ACC112 (cell line): ENCODE data around the gene TAS1R1.

Experiments used
- H2AFZ ChIP-seq: fragments of 200-600 bp; sonication (generic); one replicate; pipeline ENCODE4 v1.6.0; 2017; ENCODE audit warnings: antibody characterized with exemption, low read length; ENCODE audit not compliant: unreplicated experiment
- H3K27ac ChIP-seq: fragments of 200-600 bp; sonication (generic); 2 replicates; pipeline ENCODE4 v1.5.1; 2014; ENCODE audit warnings: low read depth, mild to moderate bottlenecking, antibody characterized with exemption, low read length, moderate library complexity
- H3K27me3 ChIP-seq: fragments of 200-600 bp; sonication (generic); 2 replicates; pipeline ENCODE4 v1.6.1; 2014; ENCODE audit warnings: mild to moderate bottlenecking, antibody characterized with exemption, low read length, moderate library complexity, mixed read lengths; ENCODE audit not compliant: insufficient read depth
- H3K36me3 ChIP-seq: fragments of 200-600 bp; sonication (generic); 2 replicates; pipeline ENCODE4 v1.6.1; 2016; ENCODE audit warnings: mild to moderate bottlenecking, antibody characterized with exemption, low read length, moderate library complexity, mixed read lengths; ENCODE audit not compliant: insufficient read depth
- H3K4me1 ChIP-seq: fragments of 200-600 bp; sonication (generic); one replicate; pipeline ENCODE4 v1.6.1; 2016; ENCODE audit warnings: low read length, mixed read lengths; ENCODE audit not compliant: insufficient read depth, unreplicated experiment, control insufficient read depth
- H3K4me3 ChIP-seq: fragments of 200-600 bp; sonication (generic); 2 replicates; pipeline ENCODE4 v1.5.1; 2014; ENCODE audit warnings: mild to moderate bottlenecking, low read depth, low read length
- H3K79me2 ChIP-seq: fragments of 200-600 bp; sonication (generic); one replicate; pipeline ENCODE4 v1.6.0; 2016; ENCODE audit warnings: low read length; ENCODE audit not compliant: control insufficient read depth, unreplicated experiment, insufficient read depth

Gene TAS1R1

GRCh38 chr1:6510493-6510892, 44.6 kb upstream of the TAS1R1 start:
- H2AFZ ChIP-seq: no peak overlapping the region
- H3K79me2 ChIP-seq: no peaks in the 10 kb centered on the region
- no peak overlapping the region for H3K27ac ChIP-seq
- H3K4me1 ChIP-seq: peaks cover under 1% of the 10 kb centered on the region
- H3K27me3 ChIP-seq: no peaks in the 10 kb centered on the region
- no peak overlapping the region for H3K4me3 ChIP-seq
- no peaks in the 10 kb centered on the region for H3K36me3 ChIP-seq

GRCh38 chr1:6511056-6511455, 44.1 kb upstream of the TAS1R1 start:
- Histone ChIP-seq H3K27ac (no peak overlapping the region), H3K27me3 (no peaks in the 10 kb centered on the region), H3K4me3 (no peak overlapping the region), H3K4me1 (peaks cover 6% of the 10 kb centered on the region), H3K79me2 (no peaks in the 10 kb centered on the region), H2AFZ (no peak overlapping the region), H3K36me3 (no peaks in the 10 kb centered on the region)

GRCh38 chr1:6511561-6512244, 43.4 kb upstream of the TAS1R1 start:
- H3K36me3 ChIP-seq: no peaks in the 10 kb centered on the region
- no peaks in the 10 kb centered on the region for H3K27me3 ChIP-seq
- no peaks in the 10 kb centered on the region for H3K79me2 ChIP-seq
- H3K4me3 ChIP-seq: no peak overlapping the region
- no peak overlapping the region for H3K27ac ChIP-seq
- no peak overlapping the region for H2AFZ ChIP-seq
- H3K4me1 ChIP-seq: peaks cover 8% of the 10 kb centered on the region

- H3K4me1 ChIP-seq: peaks cover 8% of the 10 kb centered on the region
- H3K36me3 ChIP-seq: no peaks in the 10 kb centered on the region
- H3K79me2 ChIP-seq: no peaks in the 10 kb centered on the region
- H3K27ac ChIP-seq: no peak overlapping the region
- no peak overlapping the region for H3K4me3 ChIP-seq
- no peaks in the 10 kb centered on the region for H3K27me3 ChIP-seq
- no peak overlapping the region for H2AFZ ChIP-seq
Observed at GRCh38 chr1:6512245-6512907, 42.7 kb upstream of the TAS1R1 start.

- no peaks in the 10 kb centered on the region for H3K27me3 ChIP-seq
- no peak overlapping the region for H3K27ac ChIP-seq
- no peaks in the 10 kb centered on the region for H3K79me2 ChIP-seq
- no peak overlapping the region for H2AFZ ChIP-seq
- H3K4me3 ChIP-seq: no peak overlapping the region
- H3K4me1 ChIP-seq: peaks cover 8% of the 10 kb centered on the region
- no peaks in the 10 kb centered on the region for H3K36me3 ChIP-seq
Observed at GRCh38 chr1:6512908-6513280, 42.2 kb upstream of the TAS1R1 start.

GRCh38 chr1:6513320-6513801, 41.7 kb upstream of the TAS1R1 start:
- Histone ChIP-seq H3K36me3 (no peaks in the 10 kb centered on the region), H3K4me1 (peaks cover 8% of the 10 kb centered on the region), H3K27me3 (no peaks in the 10 kb centered on the region), H3K4me3 (no peak overlapping the region), H3K79me2 (no peaks in the 10 kb centered on the region), H3K27ac (no peak overlapping the region), H2AFZ (no peak overlapping the region)

GRCh38 chr1:6515771-6516170, 39.3 kb upstream of the TAS1R1 start:
- Histone ChIP-seq H3K27me3 (no peaks in the 10 kb centered on the region), H3K4me3 (no peak overlapping the region), H3K36me3 (no peaks in the 10 kb centered on the region), H2AFZ (no peak overlapping the region), H3K4me1 (peaks cover 17% of the 10 kb centered on the region), H3K79me2 (no peaks in the 10 kb centered on the region), H3K27ac (no peak overlapping the region)

GRCh38 chr1:6517435-6517851, 37.7 kb upstream of the TAS1R1 start:
- no peaks in the 10 kb centered on the region for H3K36me3 ChIP-seq
- H2AFZ ChIP-seq: no peak overlapping the region
- no peak overlapping the region for H3K4me3 ChIP-seq
- H3K27me3 ChIP-seq: no peaks in the 10 kb centered on the region
- H3K4me1 ChIP-seq: peaks cover 17% of the 10 kb centered on the region
- H3K79me2 ChIP-seq: no peaks in the 10 kb centered on the region
- no peak overlapping the region for H3K27ac ChIP-seq

- H3K4me1 ChIP-seq: peaks cover 17% of the 10 kb centered on the region
- no peaks in the 10 kb centered on the region for H3K79me2 ChIP-seq
- no peak overlapping the region for H3K4me3 ChIP-seq
- no peaks in the 10 kb centered on the region for H3K36me3 ChIP-seq
- H3K27me3 ChIP-seq: no peaks in the 10 kb centered on the region
- H2AFZ ChIP-seq: no peak overlapping the region
- H3K27ac ChIP-seq: no peak overlapping the region
Observed at GRCh38 chr1:6519491-6519934, 35.6 kb upstream of the TAS1R1 start.

- no peaks in the 10 kb centered on the region for H3K27me3 ChIP-seq
- H3K27ac ChIP-seq: no peak overlapping the region
Observed at GRCh38 chr1:6519935-6520671, 35.0 kb upstream of the TAS1R1 start.

More at GRCh38 chr1:6519935-6520671, 35.0 kb upstream of the TAS1R1 start:
- Histone ChIP-seq H3K4me1 (peaks cover 17% of the 10 kb centered on the region), H3K79me2 (no peaks in the 10 kb centered on the region), H2AFZ (no peak overlapping the region), H3K36me3 (no peaks in the 10 kb centered on the region), H3K4me3 (no peak overlapping the region)
